ENCODE measurements around the gene SCMH1. TPM values are rescaled to one million over a fixed set of nuclear protein-coding genes. Genes with fewer than 3 reads are reported as not detected.

The SCMH1 gene
- total and polyA plus RNA-seq, 2 experiments from 2014 or later = 15.0 to 19.4 TPM

DNA sequence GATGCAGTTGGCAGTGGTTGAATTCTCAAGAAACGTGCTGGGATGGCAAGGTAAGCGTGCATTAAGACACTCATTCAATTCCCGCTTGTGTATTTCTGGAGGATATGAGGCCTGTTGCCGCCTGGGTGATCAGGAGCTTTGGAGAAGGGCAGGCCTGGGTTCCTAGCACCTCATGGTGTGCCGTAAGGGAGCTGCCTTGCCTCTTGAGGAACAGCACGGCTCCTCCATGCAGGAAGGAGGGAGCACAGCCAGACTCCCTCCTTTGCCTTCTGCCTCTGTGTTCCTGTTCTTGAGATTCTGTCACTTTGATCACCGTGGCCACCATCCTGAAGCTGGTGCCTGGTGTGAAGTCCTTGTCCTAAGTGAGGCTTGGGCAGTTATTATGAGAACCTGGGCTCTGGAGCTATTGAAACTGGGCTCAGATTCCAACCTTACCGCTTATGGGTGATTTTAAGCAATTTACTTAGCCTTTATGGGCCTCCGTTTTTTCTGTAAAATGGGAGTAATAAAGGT is 238.9 kb downstream of the SCMH1 start:
- Mint-ChIP-seq H3K9me3 (no peaks in the 10 kb centered on the region), H3K27me3 (ENCODE audit: insufficient read depth, low read depth, poor library complexity) (no peaks in the 10 kb centered on the region), H3K4me1 (no peaks in the 10 kb centered on the region), H3K36me3 (ENCODE audit: low read depth) (peaks cover 97% of the 10 kb centered on the region), H3K27ac (no peak overlapping the region), H3K4me3 (no peak overlapping the region)
- Histone ChIP-seq H3F3A (replicated peaks; ENCODE audit: low read depth) (no peaks in the 10 kb centered on the region), H3K79me2 (replicated peaks; ENCODE audit: insufficient read depth) (peaks cover 12% of the 10 kb centered on the region; the same call in 1 of the 2 replicates), H3K9me2 (ENCODE audit: insufficient read depth) (no peaks in the 10 kb centered on the region), H2AFZ (no peak overlapping the region), H3K27me3 (ENCODE audit: insufficient read depth) (no peaks in the 10 kb centered on the region), H3K4me3 (no peak overlapping the region), H3K4me2 (no peak overlapping the region), H4K20me1 (replicated peaks; ENCODE audit: insufficient read depth) (peaks cover 35% of the 10 kb centered on the region), H3K4me1 (ENCODE audit: insufficient read depth) (no peaks in the 10 kb centered on the region), H3K27ac (ENCODE audit: low read depth) (no peak overlapping the region), H3K36me3 (ENCODE audit: insufficient read depth) (peaks cover 71% of the 10 kb centered on the region)
- ATAC-seq (no peak), DNase-seq (ENCODE audit: low spot score) (no peak)
- TF ChIP-seq ZNF331 (CRISPR knock-in tag; IDR thresholded peaks at IDR 0.05; ENCODE audit: low read depth) = no peak
- TF ChIP-seq, protein P1, sequence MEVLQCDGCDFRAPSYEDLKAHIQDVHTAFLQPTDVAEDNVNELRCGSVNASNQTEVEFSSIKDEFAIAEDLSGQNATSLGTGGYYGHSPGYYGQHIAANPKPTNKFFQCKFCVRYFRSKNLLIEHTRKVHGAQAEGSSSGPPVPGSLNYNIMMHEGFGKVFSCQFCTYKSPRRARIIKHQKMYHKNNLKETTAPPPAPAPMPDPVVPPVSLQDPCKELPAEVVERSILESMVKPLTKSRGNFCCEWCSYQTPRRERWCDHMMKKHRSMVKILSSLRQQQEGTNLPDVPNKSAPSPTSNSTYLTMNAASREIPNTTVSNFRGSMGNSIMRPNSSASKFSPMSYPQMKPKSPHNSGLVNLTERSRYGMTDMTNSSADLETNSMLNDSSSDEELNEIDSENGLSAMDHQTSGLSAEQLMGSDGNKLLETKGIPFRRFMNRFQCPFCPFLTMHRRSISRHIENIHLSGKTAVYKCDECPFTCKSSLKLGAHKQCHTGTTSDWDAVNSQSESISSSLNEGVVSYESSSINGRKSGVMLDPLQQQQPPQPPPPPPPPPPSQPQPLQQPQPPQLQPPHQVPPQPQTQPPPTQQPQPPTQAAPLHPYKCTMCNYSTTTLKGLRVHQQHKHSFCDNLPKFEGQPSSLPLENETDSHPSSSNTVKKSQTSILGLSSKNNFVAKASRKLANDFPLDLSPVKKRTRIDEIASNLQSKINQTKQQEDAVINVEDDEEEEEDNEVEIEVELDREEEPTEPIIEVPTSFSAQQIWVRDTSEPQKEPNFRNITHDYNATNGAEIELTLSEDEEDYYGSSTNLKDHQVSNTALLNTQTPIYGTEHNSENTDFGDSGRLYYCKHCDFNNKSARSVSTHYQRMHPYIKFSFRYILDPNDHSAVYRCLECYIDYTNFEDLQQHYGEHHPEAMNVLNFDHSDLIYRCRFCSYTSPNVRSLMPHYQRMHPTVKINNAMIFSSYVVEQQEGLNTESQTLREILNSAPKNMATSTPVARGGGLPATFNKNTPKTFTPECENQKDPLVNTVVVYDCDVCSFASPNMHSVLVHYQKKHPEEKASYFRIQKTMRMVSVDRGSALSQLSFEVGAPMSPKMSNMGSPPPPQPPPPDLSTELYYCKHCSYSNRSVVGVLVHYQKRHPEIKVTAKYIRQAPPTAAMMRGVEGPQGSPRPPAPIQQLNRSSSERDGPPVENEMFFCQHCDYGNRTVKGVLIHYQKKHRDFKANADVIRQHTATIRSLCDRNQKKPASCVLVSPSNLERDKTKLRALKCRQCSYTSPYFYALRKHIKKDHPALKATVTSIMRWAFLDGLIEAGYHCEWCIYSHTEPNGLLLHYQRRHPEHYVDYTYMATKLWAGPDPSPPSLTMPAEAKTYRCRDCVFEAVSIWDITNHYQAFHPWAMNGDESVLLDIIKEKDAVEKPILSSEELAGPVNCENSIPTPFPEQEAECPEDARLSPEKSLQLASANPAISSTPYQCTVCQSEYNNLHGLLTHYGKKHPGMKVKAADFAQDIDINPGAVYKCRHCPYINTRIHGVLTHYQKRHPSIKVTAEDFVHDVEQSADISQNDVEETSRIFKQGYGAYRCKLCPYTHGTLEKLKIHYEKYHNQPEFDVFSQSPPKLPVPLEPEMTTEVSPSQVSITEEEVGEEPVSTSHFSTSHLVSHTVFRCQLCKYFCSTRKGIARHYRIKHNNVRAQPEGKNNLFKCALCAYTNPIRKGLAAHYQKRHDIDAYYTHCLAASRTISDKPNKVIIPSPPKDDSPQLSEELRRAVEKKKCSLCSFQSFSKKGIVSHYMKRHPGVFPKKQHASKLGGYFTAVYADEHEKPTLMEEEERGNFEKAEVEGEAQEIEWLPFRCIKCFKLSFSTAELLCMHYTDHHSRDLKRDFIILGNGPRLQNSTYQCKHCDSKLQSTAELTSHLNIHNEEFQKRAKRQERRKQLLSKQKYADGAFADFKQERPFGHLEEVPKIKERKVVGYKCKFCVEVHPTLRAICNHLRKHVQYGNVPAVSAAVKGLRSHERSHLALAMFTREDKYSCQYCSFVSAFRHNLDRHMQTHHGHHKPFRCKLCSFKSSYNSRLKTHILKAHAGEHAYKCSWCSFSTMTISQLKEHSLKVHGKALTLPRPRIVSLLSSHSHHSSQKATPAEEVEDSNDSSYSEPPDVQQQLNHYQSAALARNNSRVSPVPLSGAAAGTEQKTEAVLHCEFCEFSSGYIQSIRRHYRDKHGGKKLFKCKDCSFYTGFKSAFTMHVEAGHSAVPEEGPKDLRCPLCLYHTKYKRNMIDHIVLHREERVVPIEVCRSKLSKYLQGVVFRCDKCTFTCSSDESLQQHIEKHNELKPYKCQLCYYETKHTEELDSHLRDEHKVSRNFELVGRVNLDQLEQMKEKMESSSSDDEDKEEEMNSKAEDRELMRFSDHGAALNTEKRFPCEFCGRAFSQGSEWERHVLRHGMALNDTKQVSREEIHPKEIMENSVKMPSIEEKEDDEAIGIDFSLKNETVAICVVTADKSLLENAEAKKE (CRISPR knock-in tag; IDR thresholded peaks at IDR 0.05) = no peak
- TF ChIP-seq, protein P2, sequence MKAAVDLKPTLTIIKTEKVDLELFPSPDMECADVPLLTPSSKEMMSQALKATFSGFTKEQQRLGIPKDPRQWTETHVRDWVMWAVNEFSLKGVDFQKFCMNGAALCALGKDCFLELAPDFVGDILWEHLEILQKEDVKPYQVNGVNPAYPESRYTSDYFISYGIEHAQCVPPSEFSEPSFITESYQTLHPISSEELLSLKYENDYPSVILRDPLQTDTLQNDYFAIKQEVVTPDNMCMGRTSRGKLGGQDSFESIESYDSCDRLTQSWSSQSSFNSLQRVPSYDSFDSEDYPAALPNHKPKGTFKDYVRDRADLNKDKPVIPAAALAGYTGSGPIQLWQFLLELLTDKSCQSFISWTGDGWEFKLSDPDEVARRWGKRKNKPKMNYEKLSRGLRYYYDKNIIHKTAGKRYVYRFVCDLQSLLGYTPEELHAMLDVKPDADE (IDR thresholded peaks at IDR 0.05) = no peak
- TF ChIP-seq, protein P3, sequence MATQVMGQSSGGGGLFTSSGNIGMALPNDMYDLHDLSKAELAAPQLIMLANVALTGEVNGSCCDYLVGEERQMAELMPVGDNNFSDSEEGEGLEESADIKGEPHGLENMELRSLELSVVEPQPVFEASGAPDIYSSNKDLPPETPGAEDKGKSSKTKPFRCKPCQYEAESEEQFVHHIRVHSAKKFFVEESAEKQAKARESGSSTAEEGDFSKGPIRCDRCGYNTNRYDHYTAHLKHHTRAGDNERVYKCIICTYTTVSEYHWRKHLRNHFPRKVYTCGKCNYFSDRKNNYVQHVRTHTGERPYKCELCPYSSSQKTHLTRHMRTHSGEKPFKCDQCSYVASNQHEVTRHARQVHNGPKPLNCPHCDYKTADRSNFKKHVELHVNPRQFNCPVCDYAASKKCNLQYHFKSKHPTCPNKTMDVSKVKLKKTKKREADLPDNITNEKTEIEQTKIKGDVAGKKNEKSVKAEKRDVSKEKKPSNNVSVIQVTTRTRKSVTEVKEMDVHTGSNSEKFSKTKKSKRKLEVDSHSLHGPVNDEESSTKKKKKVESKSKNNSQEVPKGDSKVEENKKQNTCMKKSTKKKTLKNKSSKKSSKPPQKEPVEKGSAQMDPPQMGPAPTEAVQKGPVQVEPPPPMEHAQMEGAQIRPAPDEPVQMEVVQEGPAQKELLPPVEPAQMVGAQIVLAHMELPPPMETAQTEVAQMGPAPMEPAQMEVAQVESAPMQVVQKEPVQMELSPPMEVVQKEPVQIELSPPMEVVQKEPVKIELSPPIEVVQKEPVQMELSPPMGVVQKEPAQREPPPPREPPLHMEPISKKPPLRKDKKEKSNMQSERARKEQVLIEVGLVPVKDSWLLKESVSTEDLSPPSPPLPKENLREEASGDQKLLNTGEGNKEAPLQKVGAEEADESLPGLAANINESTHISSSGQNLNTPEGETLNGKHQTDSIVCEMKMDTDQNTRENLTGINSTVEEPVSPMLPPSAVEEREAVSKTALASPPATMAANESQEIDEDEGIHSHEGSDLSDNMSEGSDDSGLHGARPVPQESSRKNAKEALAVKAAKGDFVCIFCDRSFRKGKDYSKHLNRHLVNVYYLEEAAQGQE (IDR thresholded peaks at IDR 0.05; ENCODE audit: unreplicated experiment) = no peak
- no peak for TF ChIP-seq EZH2phosphoT487 (IDR thresholded peaks at IDR 0.05; ENCODE audit: unreplicated experiment)
- no peak for TF ChIP-seq EZH2 (IDR thresholded peaks at IDR 0.05; ENCODE audit: low read depth, unreplicated experiment)
